Smooth muscle cell of the brain vasculature (primary cell): ENCODE data around the gene ADK.
"Not testable (repeated sequence)": the region's sequence is repeated elsewhere in the genome, so short reads cannot be mapped to it uniquely, and the experiment has no call there.

ENCODE experiments used
- DNase-seq: peaks from one replicate; pipeline ENCODE4 v3.0.0-alpha.2; 2012; ENCODE audit warnings: low read depth, low spot score

Gene ADK

GRCh38 chr10:74297389-74298080, 146.5 kb downstream of the ADK start:
- DNase-seq, result no peak

DNA sequence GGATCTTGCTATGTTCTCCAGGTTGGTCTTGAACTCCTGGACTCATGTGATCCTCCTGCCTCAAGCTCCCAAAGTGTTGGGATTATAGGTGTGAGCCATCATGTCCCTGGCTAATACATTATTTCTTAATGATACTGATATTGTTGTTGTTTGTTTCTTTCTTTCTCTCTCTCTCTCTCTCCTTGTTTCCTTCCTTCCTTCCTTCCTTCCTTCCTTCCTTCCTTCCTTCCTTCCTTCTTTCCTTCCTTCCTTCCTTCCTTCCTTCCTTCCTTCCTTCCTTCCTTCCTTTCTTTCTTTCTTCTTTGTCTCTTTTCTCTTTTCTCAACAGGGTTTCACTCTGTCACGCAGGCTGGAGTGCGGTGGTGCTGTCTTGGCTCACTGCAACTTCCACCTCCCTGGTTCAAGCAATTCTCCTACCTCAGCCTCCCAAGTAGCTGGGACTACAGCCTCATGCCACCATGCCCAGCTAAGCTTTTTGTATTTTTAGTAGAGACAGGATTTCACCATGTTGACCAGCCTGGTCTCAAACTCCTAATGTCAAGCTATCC, 149.1 kb downstream of the ADK start:
- not testable (repeated sequence) for DNase-seq

GRCh38 chr10:74300666-74301065, 149.6 kb downstream of the ADK start:
- DNase-seq, result no peak

- DNase-seq, result no peak
Observed at GRCh38 chr10:74305730-74306129, 154.7 kb downstream of the ADK start.

DNA sequence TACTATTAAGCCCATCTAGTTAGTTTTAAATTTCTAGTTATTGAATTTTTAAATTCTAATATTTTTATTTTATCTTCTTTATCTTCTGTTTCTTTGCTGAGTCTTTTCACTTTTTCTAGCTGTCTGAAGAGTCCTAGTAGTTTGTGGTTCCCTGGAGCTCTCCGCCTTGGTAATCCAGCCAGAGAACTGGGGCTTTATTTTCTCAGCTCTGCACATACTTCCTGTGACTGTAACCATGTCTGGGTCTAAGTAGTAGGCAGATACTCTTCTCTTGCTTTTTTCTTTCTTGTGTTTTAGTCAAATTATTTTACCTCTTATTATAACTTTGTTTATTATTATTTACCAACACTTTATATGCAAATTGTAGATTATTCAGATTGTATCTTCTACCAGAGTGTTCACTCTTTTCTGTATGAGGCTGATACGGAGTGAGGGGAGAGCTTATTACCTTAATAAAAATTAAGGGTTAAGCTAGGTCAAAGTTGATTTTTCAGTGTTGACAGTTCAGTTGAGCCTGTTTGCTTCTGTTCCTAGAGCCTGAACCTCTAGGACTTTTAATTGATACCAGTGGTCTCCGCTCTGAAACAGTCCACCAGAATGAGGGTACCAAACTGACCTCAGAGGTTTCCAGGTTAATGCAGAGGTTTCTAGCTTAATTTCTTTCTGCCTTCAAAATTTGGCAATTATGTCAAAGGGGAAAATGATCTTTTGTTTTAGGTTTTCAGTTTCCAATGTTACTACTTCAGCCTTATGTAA, 155.4 kb downstream of the ADK start:
- no peak for DNase-seq

DNA sequence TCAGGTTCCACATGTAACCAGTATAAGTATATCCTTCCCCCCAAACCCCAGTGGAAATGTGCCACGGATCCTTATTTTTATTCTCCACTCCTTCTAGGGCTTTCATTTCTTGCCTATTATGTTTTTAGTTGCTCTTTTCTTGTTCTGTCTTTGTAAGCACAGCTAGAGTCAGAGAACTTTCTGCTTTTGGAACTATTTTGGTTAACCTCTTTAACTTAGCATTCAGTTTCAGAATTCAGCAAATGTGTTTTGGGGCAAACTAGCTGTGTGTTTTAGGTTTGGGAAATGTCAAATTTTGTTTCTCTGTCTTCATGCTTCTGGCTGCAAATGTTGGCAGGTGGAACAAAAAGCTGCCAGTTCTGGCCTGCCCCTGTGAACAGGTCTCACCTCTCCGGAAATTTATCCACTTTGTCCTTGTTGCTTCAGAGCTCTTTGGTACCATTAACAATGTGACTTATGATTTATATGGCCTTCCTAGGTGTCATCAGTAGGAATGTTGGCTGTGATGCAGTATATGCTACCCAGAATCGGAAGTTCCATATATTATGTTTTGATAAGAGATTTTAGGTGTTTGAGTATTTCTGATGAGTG, 156.1 kb downstream of the ADK start:
- no peak for DNase-seq

- no peak for DNase-seq
Observed at GRCh38 chr10:74310652-74311257, 159.7 kb downstream of the ADK start.

DNA sequence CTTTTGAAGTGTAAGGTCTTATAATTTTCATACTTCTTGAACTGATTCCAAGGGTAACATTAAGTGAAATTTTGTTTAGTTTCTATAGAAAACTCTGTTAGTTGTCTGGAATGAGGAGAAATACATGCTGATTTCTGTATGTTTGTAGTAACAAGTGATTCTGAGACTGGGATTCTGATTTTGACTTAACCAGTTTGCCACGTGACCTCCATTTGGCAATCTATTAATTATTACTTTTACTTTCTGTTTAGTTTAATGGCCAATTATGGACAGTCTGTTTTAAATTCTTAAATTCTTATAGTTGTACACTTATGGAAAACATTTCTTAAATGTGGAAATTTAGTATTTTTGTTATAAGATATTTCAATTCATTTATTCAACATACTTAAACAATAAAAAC, 163.1 kb downstream of the ADK start:
- no peak for DNase-seq

DNA sequence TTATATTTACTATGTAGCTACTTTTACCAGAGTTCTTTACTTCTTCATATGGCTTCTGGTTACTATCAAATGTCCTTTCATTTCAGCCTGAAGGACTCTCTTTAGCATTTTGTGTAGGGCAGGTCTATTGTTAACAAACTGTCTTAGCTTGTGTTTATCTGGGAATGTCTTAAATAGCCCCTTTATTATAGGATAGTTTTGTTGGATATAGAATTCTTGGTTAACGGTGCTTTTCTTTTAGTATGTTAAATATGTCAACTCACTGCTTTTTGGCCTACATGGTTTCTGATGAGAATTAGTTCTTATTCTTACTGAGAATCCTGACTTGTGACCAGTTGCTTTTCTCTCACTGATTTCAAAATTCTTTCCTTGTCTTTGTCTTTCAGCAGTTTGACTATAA, 169.0 kb downstream of the ADK start:
- DNase-seq, result no peak

DNA sequence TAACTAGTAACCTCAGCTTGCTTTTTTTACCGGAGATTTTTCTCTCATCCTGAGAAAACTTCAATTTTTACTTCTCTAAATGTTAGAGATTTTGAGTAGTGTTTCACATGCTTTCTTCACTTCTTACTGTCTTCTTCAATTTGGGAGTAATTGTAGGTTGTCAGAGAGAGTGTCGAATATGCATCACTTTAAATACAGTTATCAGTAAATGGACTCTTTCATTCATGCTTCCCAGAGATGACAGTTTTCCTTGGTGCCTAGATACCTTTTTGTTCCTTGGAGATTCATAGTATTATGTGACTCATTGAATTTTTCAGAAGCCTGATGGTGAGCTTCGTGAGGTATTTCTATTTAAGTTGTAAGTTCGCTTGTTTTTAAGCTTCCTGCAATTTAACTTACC, 169.7 kb downstream of the ADK start:
- no peak for DNase-seq

- DNase-seq, result no peak
Observed at GRCh38 chr10:74322141-74322540, 171.1 kb downstream of the ADK start.

- DNase-seq, result no peak
Observed at GRCh38 chr10:74322565-74322964, 171.5 kb downstream of the ADK start.

DNA sequence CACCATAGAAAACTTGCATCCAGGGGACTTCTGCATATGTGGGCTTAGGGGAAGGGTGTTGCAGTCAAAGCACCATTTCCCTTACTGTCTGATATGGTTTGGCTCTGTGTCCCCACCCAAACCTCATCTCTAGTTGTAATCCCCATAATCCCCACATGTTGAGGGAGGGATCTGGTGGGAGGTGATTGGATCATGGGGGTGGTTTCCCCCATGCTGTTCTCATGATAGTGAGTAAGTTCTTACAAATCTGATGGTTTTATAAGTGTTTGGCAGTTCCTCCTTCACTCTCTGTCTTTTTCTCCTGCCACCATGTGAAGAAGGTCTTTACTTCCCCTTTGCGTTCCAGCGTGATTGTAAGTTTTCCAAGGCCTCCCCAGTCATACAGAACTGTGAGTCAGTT, 177.4 kb downstream of the ADK start:
- DNase-seq, result no peak

DNA sequence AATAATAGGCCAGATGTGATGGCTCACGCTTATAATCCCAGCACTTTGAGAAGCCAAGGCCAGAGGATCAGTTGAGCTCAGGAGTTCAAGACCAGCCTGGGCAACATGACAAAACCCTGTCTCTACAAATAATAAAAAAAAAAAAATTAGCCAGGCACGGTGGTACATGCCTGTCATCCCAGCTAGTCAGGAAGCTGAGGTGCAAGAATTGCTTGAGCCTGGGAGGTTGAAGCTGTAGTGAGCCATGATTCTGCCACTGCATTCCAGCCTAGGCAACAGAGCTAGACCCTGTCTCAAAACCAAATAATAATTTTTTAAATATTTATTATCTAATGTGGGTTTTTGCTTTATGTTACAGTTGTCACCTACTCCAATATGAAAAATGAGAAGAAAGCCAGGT, 178.9 kb downstream of the ADK start:
- DNase-seq, result no peak

GRCh38 chr10:74330646-74331045, 179.6 kb downstream of the ADK start:
- no peak for DNase-seq

GRCh38 chr10:74332398-74332797, 181.4 kb downstream of the ADK start:
- no peak for DNase-seq

DNA sequence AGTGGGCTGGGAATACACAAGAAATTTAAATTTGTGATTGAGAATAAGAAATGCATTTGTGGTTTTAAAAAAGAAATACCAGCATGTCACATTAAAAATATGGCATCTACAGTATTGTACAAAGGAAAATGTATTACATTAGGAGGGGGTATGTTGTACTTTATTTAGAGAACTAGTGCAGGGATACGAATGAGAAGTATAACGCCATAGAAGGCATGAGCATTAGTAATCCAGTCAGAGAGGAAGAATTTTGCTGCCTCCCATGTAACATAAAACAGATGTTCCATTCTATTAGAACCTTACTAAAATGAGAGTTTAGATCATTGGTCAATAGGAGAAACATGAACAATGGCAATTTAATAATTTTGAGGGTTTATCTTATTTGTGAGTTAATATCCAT, 182.2 kb downstream of the ADK start:
- DNase-seq, result no peak

- DNase-seq, result no peak
Observed at GRCh38 chr10:74334221-74334620, 183.2 kb downstream of the ADK start.

DNA sequence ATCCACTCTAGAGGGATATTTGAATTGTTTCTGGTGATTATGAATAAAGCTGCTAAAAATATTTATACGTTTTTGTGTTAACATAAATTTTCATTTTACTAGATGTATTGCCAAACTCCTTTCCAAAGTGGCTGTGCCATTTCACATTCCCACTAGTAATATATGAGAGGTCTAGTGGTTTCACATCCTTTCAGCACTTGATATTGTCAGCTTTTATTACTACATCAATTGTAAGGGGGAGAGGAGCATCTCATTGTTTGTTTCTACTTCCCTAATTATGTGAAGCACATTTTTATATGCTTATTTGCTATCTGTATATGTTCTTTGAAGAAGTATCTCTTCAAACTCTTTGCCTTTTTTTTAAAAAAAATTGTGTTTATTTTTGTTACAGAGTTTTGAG, 184.5 kb downstream of the ADK start:
- DNase-seq, result no peak

- DNase-seq, result no peak
Observed at GRCh38 chr10:74337330-74338016, 186.5 kb downstream of the ADK start.

GRCh38 chr10:74342991-74343390, 192.0 kb downstream of the ADK start:
- DNase-seq, result no peak

GRCh38 chr10:74343804-74344203, 192.8 kb downstream of the ADK start:
- DNase-seq, result no peak
